Suprapubic skin (tissue), 4 donors: ENCODE results near the gene TBRG4. TPM values are rescaled to one million over a fixed set of nuclear protein-coding genes. Genes with fewer than 3 reads are reported as not detected.

Experiments used
- DNase-seq, 2 donors: peaks; one replicate each; pipeline ENCODE4 v3.0.0-alpha.2; 2019; ENCODE audit warnings: low spot score in 2 of 2
- H3K27ac ChIP-seq: fragments of 200-600 bp; sonication (generic); one replicate; pipeline ENCODE4 v1.5.1; 2019
- H3K27me3 ChIP-seq: fragments of 200-600 bp; sonication (generic); one replicate; pipeline ENCODE4 v1.5.1; 2019
- H3K36me3 ChIP-seq: fragments of 200-600 bp; sonication (generic); one replicate; pipeline ENCODE4 v1.5.1; 2019
- H3K4me1 ChIP-seq: fragments of 200-600 bp; sonication (generic); one replicate; pipeline ENCODE4 v1.5.1; 2019
- H3K4me3 ChIP-seq: fragments of 200-600 bp; sonication (generic); one replicate; pipeline ENCODE4 v1.5.1; 2019; ENCODE audit warnings: mild to moderate bottlenecking
- H3K9me3 ChIP-seq: fragments of 200-600 bp; sonication (generic); one replicate; pipeline ENCODE4 v1.5.1; 2019
- EP300 ChIP-seq: sonication (generic); formaldehyde crosslinking; IDR thresholded peaks from one replicate; pipeline ENCODE4 v1.6.1; 2017; ENCODE audit warnings: antibody characterized with exemption
- POLR2A ChIP-seq, 2 donors: fragments of 450-650 bp; IDR thresholded peaks; one replicate each; pipeline ENCODE4 v1.6.1; 2017; ENCODE audit warnings: antibody characterized with exemption in 2 of 2, mild to moderate bottlenecking in 2 of 2, moderate library complexity in 2 of 2
- POLR2AphosphoS5 ChIP-seq, 3 donors: sonication (generic); formaldehyde crosslinking; IDR thresholded peaks; one replicate each; pipeline ENCODE4 v1.6.1; 2017; ENCODE audit warnings: antibody characterized with exemption in 3 of 3
- WGBS: methylation state at CpG from one replicate; pipeline ENCODE4 v1.1.5; 2018; 5-methylcytosine and 5-hydroxymethylcytosine counted together
- total RNA-seq, 4 donors: library from RNA; depleted of rRNA; stranded (reverse); fragments of >200 nt; gene quantifications; one replicate each; pipeline ENCODE4 v1.1.0, GENCODE V29; 2016
- TF ChIP-seq, protein P1 (sequence below), 2 donors: fragments of 200-600 bp in 1 of 2; fragments of 450-650 bp in 1 of 2; sonication (generic) in 1 of 2; IDR thresholded peaks; one replicate each; pipeline ENCODE4 v1.5.1; 2016 to 2019; ENCODE audit warnings: antibody characterized with exemption in 2 of 2, mild to moderate bottlenecking in 1 of 2, moderate library complexity in 1 of 2

TBRG4 gene
- total RNA-seq, 4 donors from 2014 or later: 49.9 to 82.8 (median 68.9) TPM

DNA sequence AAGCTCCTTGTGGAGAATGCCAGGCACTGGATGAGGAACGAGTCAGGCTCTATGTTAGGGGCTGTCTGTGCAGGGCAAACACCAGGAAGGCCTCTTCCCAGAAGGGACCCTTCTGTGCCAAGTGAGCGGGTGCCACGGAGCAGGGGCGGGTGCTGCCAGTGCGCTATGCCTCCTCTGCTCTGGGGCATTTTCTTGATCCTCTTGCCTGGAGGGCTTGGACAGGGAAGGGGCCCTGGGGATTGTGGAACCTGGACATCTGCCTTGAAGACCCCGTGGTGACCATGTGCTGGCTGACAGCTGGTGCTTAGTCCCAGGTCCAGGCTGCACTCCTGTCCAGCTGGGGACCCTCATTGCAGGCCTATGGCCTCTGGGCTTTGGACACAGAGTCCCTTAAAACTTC is 15.4 kb upstream of the TBRG4 start:
- TF ChIP-seq EP300 (no peak), POLR2AphosphoS5 (IDR thresholded peaks at IDR 0.05) (no peak), POLR2A (IDR thresholded peaks at IDR 0.05) (no peak)
- TF ChIP-seq, protein P1, sequence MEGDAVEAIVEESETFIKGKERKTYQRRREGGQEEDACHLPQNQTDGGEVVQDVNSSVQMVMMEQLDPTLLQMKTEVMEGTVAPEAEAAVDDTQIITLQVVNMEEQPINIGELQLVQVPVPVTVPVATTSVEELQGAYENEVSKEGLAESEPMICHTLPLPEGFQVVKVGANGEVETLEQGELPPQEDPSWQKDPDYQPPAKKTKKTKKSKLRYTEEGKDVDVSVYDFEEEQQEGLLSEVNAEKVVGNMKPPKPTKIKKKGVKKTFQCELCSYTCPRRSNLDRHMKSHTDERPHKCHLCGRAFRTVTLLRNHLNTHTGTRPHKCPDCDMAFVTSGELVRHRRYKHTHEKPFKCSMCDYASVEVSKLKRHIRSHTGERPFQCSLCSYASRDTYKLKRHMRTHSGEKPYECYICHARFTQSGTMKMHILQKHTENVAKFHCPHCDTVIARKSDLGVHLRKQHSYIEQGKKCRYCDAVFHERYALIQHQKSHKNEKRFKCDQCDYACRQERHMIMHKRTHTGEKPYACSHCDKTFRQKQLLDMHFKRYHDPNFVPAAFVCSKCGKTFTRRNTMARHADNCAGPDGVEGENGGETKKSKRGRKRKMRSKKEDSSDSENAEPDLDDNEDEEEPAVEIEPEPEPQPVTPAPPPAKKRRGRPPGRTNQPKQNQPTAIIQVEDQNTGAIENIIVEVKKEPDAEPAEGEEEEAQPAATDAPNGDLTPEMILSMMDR (IDR thresholded peaks at IDR 0.05): no peak
- no peaks in the 10 kb centered on the region for H3K9me3 ChIP-seq
- no peak for DNase-seq
- H3K4me3 ChIP-seq: no peak overlapping the region
- H3K27ac ChIP-seq: no peak overlapping the region
- WGBS: 50% methylated on average over 2 of the region's 6 CpGs
- H3K4me1 ChIP-seq: no peaks in the 10 kb centered on the region
- no peaks in the 10 kb centered on the region for H3K36me3 ChIP-seq
- no peaks in the 10 kb centered on the region for H3K27me3 ChIP-seq

DNA sequence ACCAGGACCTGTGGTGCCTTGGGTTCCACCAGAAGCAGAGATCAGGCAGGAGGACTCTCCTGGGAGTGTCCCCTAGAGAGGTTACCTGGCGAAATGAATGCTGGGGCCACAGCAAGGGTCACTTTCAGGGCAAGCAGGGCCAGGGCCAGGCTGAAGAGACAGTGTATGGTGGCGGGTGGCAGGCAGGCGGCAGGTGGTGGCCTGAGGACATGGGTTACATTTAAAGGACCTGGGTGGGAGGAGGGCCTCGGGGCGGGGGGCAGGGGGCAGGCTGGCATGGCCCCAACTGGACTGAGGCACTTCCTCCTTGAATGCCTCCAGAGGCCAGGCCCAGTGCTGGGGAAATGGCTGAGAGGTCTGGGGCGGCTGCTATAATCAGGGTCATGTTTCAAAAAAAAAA is 14.7 kb upstream of the TBRG4 start:
- Histone ChIP-seq H3K4me3 (no peak overlapping the region), H3K27me3 (no peaks in the 10 kb centered on the region), H3K36me3 (no peaks in the 10 kb centered on the region), H3K4me1 (no peaks in the 10 kb centered on the region), H3K27ac (no peak overlapping the region), H3K9me3 (no peaks in the 10 kb centered on the region)
- no peak for DNase-seq
- WGBS: 86% methylated on average over 6 of the region's 6 CpGs
- TF ChIP-seq EP300: no peak
- TF ChIP-seq, protein P1 (IDR thresholded peaks at IDR 0.05): no peak

DNA sequence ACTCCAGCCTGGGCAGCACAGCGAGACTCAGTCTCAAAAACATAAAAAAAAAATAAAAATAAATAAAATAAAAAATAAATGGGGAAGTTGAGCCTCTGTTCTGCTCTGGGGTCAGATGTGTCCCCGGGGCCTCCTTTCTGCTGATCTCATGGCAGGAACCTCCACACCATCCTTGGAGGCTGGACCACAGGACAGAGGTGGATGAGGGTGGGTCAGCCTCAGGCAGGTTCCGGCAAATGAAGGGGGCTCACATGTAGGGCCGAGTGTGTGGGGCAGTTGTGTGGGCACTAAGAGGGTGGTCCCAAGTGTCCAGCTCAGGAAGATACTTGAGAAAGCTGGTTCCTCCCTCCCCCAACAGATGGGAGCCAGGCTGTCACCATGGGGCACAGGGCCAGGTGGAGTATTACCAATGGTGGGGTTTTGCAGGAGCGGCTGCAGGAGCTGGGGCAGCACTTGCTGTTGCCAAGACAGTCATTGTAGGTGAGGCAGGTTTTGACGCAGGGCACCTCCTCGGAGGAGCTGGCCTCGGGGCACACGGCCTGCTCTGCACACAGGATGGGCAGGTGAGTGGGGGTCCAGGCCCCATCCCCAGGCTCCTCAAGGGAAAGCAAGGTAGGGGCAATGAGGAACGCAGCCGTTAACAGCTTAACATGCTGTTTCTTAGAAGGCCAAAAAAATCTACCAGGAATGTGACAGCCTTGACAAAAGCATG is 13.9 kb upstream of the TBRG4 start:
- TF ChIP-seq, protein P1 (IDR thresholded peaks at IDR 0.05): no peak
- no peak for TF ChIP-seq POLR2A (IDR thresholded peaks at IDR 0.05)
- TF ChIP-seq POLR2AphosphoS5 (IDR thresholded peaks at IDR 0.05): no peak
- no peak for TF ChIP-seq EP300
- Histone ChIP-seq H3K9me3 (no peaks in the 10 kb centered on the region), H3K27me3 (no peaks in the 10 kb centered on the region), H3K27ac (no peak overlapping the region), H3K4me1 (no peaks in the 10 kb centered on the region), H3K36me3 (no peaks in the 10 kb centered on the region), H3K4me3 (no peak overlapping the region)
- WGBS: 84% methylated on average over 11 of the region's 11 CpGs
- no peak for DNase-seq

DNA sequence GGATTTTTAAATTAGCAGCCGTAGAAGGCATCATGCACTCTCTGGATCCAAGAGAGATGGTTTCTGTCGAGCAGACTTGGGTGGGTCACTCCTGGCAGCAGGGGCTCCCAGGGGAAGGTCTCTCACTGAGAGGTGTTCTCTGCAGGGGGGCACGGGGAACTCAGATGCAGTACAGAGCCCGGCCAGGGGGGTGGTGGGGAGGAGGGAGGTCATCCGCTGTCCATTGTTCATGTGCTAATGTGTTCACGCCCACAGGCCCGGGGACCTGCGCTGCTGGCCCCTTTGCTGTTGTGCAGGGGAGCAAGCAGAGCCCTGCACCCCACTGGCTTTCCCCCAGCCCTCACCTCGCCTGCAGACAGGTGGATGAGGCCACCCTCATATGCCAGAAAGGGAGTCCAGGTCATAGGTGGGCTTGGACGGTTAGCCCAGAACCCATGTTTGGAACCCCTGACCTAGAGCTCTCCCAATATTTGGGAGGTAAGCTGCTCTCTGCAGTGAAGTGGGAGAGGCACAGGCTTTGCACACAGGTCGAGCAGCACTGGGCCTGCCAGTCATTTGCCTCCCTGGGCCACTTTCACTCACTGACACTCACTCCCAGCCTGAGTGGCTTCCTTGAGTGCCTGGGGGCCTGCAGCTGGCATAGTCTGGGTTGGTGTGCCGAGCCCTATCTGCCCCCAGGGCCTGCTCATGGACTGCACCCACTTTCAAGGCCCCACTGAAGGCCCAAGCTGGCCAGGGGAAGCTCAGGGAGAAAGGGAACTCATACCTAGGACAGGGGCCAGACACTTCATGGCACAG is 12.6 kb upstream of the TBRG4 start:
- no peak for DNase-seq
- H3K4me3 ChIP-seq: no peak overlapping the region
- H3K4me1 ChIP-seq: no peaks in the 10 kb centered on the region
- no peaks in the 10 kb centered on the region for H3K27me3 ChIP-seq
- WGBS: 73% methylated on average over 8 of the region's 12 CpGs
- H3K27ac ChIP-seq: no peak overlapping the region
- no peaks in the 10 kb centered on the region for H3K9me3 ChIP-seq
- no peak for TF ChIP-seq POLR2A (IDR thresholded peaks at IDR 0.05)
- no peak for TF ChIP-seq EP300
- no peak for TF ChIP-seq POLR2AphosphoS5 (IDR thresholded peaks at IDR 0.05)
- TF ChIP-seq, protein P1 (IDR thresholded peaks at IDR 0.05): no peak
- no peaks in the 10 kb centered on the region for H3K36me3 ChIP-seq
